Measurements from ENCODE around the gene IFNG-AS1. TPM values are rescaled to one million over a fixed set of nuclear protein-coding genes. Genes with fewer than 3 reads are reported as not detected.
A peak's percentile ranks its signal among the peaks of the same experiment; 100 is the strongest.

The IFNG-AS1 gene
- total RNA-seq, 4 donors from 2014 or later, result not detected

DNA sequence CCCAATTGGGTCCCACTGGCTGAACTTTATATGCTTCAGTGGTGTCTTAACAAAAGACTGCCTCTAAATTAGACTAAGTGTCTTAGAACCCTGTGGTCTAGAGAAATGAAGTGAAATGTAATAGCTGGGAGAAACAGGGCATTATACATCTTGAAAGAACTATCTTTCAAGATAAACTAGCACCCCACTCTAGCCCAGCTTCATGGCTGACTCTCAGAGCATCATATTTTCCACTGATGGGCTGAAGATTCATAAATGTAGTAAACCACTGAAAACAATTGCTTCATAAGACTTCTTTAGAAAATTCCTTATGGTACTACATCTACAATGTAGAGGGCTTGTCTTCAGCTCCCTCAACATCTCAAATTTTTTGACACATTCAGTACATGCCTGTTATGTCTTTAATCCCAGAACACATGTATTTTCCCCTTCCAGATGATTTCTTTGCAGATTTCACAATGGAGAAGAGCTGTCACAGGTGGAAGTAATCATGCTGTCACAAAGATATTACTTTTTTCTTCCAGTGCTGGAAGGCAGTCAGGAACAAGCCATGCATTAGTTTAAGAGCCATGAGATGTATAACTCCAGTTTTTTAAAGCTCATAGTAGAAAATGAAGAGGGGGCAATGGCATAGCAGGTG lies 48.5 kb downstream of the IFNG-AS1 start:
- ATAC-seq (no peak), DNase-seq (no peak)
- Histone ChIP-seq H3K4me1 (no peaks in the 10 kb centered on the region), H3K27ac (no peak overlapping the region), H3K27me3 (no peaks in the 10 kb centered on the region), H3K36me3 (no peaks in the 10 kb centered on the region), H3K9me3 (no peaks in the 10 kb centered on the region), H3K4me3 (no peak overlapping the region)
- no peak for TF ChIP-seq POLR2A (IDR thresholded peaks at IDR 0.05)
- TF ChIP-seq CTCF (IDR thresholded peaks at IDR 0.05 in 4 of 5, conservative IDR thresholded peaks at IDR 0.05 in 1 of 5), result no peak
- in situ Hi-C loops (cut with MboI; ENCODE audit: low sequenced_read_pairs in 4 of 4), result loop anchor here in 3 of 4 donors (10.0 to 25.0 kb wide), 2 partner anchors 267 to 275 kb away; no protein-coding TSS in a partner anchor
- intact Hi-C loops (cut with DNase I; ENCODE audit: low total_unique reads), result no loop called here

DNA sequence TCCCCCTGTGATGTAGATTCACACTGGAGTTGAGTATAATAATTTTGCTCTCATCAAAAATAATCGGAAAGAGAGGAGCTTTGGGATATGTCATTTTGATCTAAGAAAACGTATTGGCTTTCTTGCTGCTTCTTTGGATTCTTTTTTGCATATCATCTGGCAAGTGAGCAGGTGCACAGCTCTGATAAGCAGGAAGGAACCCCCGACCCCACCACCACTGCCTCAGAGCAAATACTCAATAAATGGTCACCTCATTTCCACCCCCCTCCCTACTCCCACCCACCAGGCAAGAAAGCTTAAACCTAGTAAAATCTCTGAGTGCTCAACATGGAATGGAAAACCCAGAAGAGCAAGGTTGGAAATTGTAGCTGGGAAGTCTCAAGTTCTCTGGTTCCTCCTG lies 49.4 kb downstream of the IFNG-AS1 start:
- DNase-seq (no peak), ATAC-seq (no peak)
- Histone ChIP-seq H3K27ac (no peak overlapping the region), H3K27me3 (no peaks in the 10 kb centered on the region), H3K36me3 (no peaks in the 10 kb centered on the region), H3K9me3 (no peaks in the 10 kb centered on the region), H3K4me3 (no peak overlapping the region), H3K4me1 (no peaks in the 10 kb centered on the region)
- no peak for TF ChIP-seq CTCF (IDR thresholded peaks at IDR 0.05 in 4 of 5, conservative IDR thresholded peaks at IDR 0.05 in 1 of 5)
- TF ChIP-seq POLR2A (IDR thresholded peaks at IDR 0.05), result no peak
- in situ Hi-C loops (cut with MboI; ENCODE audit: low sequenced_read_pairs in 4 of 4), result loop anchor here in 3 of 4 donors (10.0 to 25.0 kb wide), 2 partner anchors 266 to 274 kb away; no protein-coding TSS in a partner anchor
- intact Hi-C loops (cut with DNase I; ENCODE audit: low total_unique reads), result no loop called here

DNA sequence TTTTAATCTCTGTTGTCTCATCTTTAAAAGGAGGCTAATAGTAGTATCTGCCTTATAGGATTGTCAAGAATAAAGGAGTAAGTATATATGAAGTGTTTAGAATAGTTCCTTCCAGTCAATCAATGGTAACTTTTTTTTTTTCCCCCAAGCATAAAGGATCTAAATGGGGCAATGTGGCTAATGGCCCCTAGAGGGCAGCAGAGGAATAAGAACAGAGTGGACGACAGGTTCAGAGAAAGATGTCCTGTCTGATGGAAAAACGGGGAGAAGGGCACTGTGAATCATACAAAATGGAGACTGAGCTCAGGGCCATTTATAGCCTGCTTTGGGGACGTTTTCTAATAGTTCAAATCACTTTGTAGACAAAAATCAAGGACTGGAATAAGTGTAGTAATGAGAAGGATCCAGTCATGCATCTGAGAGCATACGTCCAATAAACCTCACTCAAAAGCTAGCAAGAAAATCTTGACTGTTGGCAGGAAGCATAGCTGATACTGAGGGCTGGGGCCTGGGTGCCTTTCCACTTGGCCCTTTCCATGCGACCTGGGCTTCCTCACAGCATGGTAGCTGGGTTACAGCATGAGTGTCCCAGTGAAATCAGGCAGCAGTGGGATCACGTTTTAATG lies 51.3 kb downstream of the IFNG-AS1 start:
- Histone ChIP-seq H3K27me3 (no peaks in the 10 kb centered on the region), H3K27ac (no peak overlapping the region), H3K4me1 (no peaks in the 10 kb centered on the region), H3K36me3 (no peaks in the 10 kb centered on the region), H3K9me3 (no peaks in the 10 kb centered on the region), H3K4me3 (no peak overlapping the region)
- peak; percentile 57 to 83 (median 70) for TF ChIP-seq CTCF (IDR thresholded peaks at IDR 0.05 in 4 of 5, conservative IDR thresholded peaks at IDR 0.05 in 1 of 5)
- no peak for TF ChIP-seq POLR2A (IDR thresholded peaks at IDR 0.05)
- peak; percentile 89 to 94 for ATAC-seq
- peak in 1 of 2 donors; percentile 54 for DNase-seq
- in situ Hi-C loops (cut with MboI; ENCODE audit: low sequenced_read_pairs in 4 of 4), result loop anchor here in 3 of 4 donors (10.0 to 25.0 kb wide), 2 partner anchors 272 to 274 kb away; no protein-coding TSS in a partner anchor
- intact Hi-C loops (cut with DNase I; ENCODE audit: low total_unique reads), result loop anchor here (2.0 kb wide), 2 partner anchors 118 to 276 kb away; partner anchors contain the start of gene IFNG

- in situ Hi-C loops (cut with MboI; ENCODE audit: low sequenced_read_pairs in 4 of 4) (loop anchor here in 3 of 4 donors (10.0 to 25.0 kb wide), 2 partner anchors 270 to 273 kb away; no protein-coding TSS in a partner anchor), intact Hi-C loops (cut with DNase I; ENCODE audit: low total_unique reads) (no loop called here)
- no peaks in the 10 kb centered on the region for H3K27me3 ChIP-seq
- no peaks in the 10 kb centered on the region for H3K36me3 ChIP-seq
- TF ChIP-seq POLR2A (IDR thresholded peaks at IDR 0.05), result no peak
- no peak for TF ChIP-seq CTCF (IDR thresholded peaks at IDR 0.05 in 4 of 5, conservative IDR thresholded peaks at IDR 0.05 in 1 of 5)
- H3K27ac ChIP-seq, result no peak overlapping the region
- ATAC-seq (no peak), DNase-seq (no peak)
- no peak overlapping the region for H3K4me3 ChIP-seq
- no peaks in the 10 kb centered on the region for H3K9me3 ChIP-seq
- H3K4me1 ChIP-seq, result no peaks in the 10 kb centered on the region
Measured at GRCh38 chr12:68042212-68042699, 53.0 kb downstream of the IFNG-AS1 start.
